ENCODE results near the gene SLC22A6. TPM values are rescaled to one million over a fixed set of nuclear protein-coding genes. Genes with fewer than 3 reads are reported as not detected.

SLC22A6 gene
- total RNA-seq, 1 donor: not detected

GRCh38 chr11:62988276-62988675 is 3.5 kb upstream of the SLC22A6 start:
- DNase-seq (ENCODE audit: low read depth): no peak
- no peak for TF ChIP-seq CTCF (IDR thresholded peaks at IDR 0.05; ENCODE audit: insufficient read depth, low read depth, low read length)
- no peak overlapping the region for H3K4me3 ChIP-seq (ENCODE audit: low read depth, low read length)

DNA sequence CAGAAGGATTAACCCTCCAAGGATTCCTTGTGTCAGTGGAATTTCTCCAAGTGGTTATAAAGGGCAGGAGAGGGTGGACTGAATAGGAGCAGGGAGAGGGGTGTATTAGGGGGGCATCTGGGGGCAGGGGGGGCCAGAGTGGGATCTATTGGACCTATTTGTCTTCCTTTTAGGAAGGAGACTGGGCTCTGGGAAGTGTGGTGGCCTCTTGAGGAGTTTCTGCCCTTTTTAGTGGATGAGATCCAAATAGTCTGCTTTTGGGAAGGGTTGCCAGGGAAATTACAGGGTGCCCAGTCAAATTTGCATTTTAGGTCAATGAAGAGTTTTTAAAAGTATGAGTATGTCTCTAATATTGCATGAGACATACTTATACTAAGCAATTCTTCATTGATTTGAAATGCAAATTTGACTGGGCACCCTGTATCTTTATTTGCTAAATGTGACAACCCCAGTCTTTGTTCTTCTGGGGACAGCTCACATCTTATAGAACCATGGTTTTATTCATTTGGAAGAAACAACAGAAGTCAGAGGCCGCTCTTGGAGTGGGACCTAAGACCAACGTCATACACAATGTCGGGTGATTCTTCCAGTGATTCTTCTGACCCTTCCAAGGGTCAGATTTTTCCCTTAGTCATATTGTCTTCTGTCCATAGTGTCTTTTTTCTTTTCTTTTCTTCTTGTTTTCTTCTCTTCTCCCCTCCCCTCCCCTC is 429 bp upstream of the SLC22A6 start:
- no peak for DNase-seq (ENCODE audit: low read depth)
- no peak for TF ChIP-seq CTCF (IDR thresholded peaks at IDR 0.05; ENCODE audit: insufficient read depth, low read depth, low read length)
- no peak overlapping the region for H3K4me3 ChIP-seq (ENCODE audit: low read depth, low read length)

- no peak overlapping the region for H3K4me3 ChIP-seq (ENCODE audit: low read depth, low read length)
- TF ChIP-seq CTCF (IDR thresholded peaks at IDR 0.05; ENCODE audit: insufficient read depth, low read depth, low read length): no peak
- DNase-seq (ENCODE audit: low read depth): no peak
These were observed 1.1 kb downstream of the SLC22A6 start for GRCh38 chr11:62983536-62984199.

DNA sequence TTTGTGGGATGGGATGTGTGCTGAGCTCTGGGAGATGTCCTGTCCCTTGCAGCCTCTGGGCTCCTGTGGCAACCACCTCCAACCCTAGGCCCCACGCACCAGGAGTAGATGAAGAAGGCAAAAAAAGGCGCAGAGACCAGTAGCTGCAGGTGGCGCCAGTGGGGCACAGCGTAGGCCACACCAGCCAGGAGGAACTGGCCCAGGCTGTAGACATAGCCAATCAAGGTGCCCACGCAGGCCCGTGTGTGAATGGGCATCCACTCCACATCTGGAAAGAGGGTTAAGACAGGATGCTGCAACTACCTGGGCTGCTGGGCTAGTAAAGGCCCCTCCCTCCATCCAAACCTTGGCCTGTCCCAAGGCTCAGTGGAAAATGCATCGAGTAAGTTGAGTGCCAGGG is 3.0 kb downstream of the SLC22A6 start:
- no peak overlapping the region for H3K4me3 ChIP-seq (ENCODE audit: low read depth, low read length)
- DNase-seq (ENCODE audit: low read depth): no peak
- no peak for TF ChIP-seq CTCF (IDR thresholded peaks at IDR 0.05; ENCODE audit: insufficient read depth, low read depth, low read length)

DNA sequence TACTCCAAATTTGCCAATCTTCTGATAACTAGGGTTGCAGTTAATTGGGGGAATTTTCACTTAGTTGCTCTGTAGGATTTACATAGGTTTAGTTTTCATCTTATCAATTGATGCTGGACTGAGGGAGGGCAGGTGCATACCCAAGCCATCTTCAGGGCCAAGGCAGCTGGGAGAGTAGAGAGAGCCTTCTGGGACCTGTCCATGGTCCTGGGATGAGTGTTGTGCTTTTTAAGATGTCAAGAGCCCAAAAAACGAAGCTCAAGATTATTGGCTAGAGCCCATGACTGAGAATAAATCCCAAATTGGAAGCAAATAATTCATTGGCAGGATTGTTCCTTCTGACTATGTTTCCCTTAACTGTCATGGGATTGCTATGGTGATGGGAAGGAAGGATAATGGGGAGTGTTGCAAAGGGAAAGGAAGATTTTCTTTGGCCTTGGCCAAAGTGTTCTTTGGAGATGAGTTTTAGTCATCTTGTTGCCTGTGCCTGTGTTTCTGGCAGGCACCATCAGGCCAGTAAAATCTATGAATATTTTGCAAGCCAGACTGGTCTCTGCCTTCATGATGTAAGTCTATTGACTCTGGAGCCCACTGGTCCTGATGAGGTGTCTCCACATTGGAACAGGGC is 4.5 kb downstream of the SLC22A6 start:
- H3K4me3 ChIP-seq (ENCODE audit: low read depth, low read length): no peak overlapping the region
- peak; percentile 12 for DNase-seq (ENCODE audit: low read depth)
- no peak for TF ChIP-seq CTCF (IDR thresholded peaks at IDR 0.05; ENCODE audit: insufficient read depth, low read depth, low read length)

- H3K4me3 ChIP-seq (ENCODE audit: low read depth, low read length): no peak overlapping the region
- no peak for TF ChIP-seq CTCF (IDR thresholded peaks at IDR 0.05; ENCODE audit: insufficient read depth, low read depth, low read length)
- no peak for DNase-seq (ENCODE audit: low read depth)
These were observed 8.7 kb downstream of the SLC22A6 start for GRCh38 chr11:62976109-62976508.

All from fibroblast of villous mesenchyme (primary cell).